Activated naive CD4-positive, alpha-beta T cell treated with Interleukin-2 at 50 U/mL for 16 hours (primary cell): ENCODE results near the gene SFTPA2.
"Not testable (repeated sequence)": the region's sequence is repeated elsewhere in the genome, so short reads cannot be mapped to it uniquely, and the experiment has no call there.

ENCODE experiments used
- DNase-seq: peaks from one replicate; pipeline ENCODE4 v3.0.0-alpha.2; 2020

Gene SFTPA2

DNA sequence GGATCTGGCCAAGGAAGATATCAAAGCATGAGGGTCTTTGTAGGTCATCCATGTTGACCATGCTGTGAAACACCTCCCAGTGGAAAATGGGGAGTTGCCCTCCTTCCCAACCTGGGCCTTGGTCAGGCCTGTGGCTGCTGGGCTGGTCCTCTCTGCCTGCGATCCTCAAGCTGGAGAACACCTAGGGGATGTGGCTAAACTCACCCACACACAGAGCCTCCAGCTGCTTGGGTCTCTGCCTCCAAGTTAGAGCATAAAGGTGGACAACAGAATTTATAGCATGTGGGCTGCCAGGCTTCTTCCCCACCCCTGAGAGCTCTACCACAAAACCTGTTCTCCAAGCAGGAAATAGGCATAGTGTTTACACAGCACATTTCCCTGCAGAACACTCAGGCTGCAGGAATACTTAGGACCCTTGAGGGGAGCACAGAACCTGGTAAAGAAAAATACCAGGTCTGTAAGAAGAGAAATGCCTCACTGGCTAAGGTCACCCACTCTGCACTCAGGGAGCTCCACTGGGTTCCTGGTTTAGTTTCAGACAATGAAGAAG is at the start of gene SFTPA2:
TSS of gene SFTPA2 (minus strand) at position 248 of the 550 bp plus-strand sequence. CDS start 924 bp downstream, outside the sequence.
- no peak for DNase-seq

DNA sequence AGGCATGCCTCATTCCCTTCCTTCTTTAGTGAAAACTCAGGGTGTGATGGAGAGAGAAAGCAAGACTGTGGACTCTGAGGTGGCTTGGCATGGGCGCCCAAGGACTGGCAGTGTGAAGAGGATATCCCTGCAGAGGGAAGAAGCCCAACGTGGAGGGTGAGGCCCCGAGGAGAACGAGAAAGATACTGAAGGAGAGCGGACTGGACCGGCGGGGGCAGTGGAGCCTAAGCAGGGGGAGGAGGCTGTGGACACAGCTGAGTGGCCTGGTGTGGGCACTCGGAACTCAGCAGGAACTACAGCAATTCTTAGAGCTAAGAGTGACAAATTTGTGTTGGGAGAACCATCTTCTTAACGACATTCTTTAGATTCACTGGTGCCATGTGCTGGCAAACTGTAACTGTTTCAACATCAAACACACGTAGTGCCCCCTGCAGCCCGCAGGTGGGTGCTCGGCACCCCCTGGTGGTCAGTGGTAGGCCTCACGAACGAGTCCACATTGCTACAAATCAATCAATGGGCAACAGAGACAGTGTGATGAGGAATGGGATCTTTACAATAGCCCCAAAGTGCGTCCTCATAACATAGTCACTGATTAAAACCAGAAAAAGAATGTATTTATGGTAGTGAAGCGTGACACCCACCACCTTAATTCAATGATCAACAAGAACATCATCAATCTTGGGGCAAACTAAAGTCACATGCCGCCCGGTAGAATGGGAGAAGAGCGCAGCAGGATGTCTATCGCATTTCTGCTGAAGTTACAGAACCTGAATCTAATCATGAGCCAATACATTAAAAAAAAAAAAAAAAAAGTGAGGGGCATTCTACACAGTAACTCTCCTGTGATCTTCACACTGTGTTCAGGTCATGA is 48.5 kb upstream of the SFTPA2 start:
- peak; percentile 24 for DNase-seq

DNA sequence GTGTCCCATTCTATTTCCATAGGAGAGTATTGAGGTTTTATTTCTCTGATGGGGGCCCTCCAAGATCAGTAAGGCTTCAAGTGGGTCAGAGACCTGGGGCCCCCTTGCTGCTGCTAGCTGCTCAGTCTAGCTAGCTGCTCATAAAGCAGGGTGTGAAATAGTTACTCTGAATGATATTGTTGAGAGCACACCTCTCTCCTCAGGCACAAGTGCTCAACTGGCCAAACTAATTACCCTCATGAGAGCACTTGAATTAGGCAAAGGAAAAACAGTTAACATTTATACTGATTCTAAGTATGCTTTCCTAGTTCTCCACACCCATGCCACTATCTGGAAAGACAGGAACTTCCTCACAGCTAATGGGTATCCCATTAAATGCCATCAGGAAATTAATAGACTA is 45.1 kb upstream of the SFTPA2 start:
- DNase-seq = no peak

DNA sequence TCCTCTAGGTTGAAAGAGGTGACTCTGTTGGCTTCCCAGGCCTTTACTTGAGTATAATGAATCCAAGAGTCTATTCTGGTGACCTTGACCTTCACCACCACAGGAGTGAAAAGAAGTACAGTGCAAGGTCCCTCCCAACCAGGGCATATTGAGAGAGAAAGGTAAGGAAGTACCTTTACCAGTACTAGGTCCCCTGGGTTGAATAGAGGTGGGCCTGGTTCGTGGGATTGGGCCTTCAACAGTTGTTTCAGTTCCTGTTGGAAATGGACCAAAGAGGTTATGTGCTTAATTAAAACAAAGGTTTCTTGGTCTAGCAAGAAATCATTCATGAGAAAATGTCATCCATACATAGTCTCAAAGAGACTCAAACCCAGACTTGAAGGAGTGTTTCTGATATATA is 44.1 kb upstream of the SFTPA2 start:
- DNase-seq = no peak

DNA sequence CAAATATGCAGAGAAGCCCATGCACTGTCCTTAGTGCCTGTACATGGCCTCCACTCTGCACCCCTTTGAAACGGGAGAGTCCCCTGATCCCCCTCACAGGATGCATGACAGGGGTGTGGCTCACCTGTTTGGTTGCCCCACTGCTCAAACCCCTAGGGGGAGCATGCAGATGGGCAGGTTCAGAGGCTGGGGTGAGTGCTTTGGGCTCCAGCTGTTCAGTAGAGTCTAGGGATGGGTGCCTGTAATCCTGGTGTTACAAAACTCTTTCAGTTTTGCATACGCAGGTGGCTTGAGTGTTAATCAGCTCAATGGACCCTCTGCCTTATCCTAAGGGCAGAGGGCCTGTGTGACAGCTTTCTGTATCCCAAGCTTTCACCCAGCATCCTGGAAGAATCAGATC is 42.7 kb upstream of the SFTPA2 start:
- no peak for DNase-seq

DNA sequence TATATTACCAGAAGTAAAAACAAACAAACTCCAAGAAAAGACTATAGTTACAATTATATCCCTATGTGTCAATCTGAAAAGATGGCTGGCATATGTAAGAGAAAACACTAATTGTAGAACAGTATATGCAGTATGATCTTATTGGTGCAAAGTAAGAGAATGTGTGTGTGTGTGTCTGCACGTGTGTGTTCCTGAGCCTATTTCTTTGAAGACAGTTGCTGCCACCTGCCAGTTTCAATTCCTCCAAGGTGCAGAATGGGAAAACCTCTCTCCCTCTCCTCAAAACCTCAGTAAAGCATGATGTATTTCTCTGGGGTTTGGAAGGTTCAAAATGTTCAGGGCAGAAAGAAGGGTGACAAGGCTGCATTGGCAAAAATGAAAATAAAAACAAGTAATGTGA is 41.7 kb upstream of the SFTPA2 start:
- DNase-seq = no peak

DNA sequence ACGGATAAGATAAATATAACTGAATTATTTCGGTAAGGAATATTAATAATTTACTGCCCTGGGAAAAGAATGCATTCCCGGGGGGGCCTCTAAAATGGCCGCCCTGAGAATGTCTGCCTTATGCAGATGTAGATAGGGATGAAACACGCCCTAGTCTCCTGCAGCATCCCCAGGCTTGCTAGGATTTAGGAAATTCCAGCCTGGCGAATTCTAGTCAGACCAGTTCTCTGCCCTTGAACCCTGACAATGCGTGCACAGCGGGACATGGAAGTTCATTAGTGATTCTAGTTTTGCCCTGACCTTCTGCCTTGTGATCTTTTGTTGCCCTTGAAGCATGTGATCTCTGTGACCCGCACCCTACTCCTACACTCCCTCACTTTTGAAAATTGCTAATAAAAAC is 39.4 kb upstream of the SFTPA2 start:
- not testable (repeated sequence) for DNase-seq

DNA sequence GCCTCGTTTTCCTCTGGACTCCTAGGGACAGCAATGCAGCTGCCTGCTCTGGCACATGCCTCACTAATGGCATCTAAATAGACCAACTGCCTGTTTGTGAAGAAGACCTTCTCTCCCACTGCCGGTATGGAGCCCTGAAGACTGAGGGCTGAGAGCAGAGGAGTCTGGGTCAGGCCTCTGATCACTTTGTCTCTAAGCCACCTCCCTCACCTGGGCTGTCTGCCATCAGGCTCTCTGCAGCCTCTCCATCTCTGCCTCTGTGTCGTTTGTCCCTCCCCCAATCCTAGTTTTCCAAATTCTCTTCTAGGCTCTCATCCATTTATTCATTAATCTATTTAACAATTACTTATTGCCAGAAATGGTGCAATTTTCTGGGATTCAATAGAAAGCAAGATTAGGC is 35.3 kb upstream of the SFTPA2 start:
- no peak for DNase-seq

DNA sequence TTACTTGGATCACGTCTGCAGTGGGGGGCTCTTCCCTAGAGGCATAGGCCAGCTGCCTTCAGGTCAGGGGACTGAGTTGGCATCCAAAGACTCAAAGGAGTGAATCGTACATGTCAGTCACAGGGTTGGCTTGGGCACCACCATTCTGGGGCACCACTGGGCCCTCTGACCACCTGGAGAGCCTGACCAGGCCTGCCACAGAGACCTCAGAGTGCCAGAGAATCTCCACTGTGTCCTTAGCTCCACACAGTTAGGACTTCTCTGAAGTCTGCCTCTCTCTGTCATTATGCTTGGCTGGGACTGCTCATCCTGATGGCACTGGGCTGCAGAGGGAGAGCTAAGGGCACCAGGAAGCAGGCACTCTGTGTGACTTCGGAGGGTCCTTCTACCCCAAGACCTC is 34.4 kb upstream of the SFTPA2 start:
- DNase-seq = not testable (repeated sequence)

DNA sequence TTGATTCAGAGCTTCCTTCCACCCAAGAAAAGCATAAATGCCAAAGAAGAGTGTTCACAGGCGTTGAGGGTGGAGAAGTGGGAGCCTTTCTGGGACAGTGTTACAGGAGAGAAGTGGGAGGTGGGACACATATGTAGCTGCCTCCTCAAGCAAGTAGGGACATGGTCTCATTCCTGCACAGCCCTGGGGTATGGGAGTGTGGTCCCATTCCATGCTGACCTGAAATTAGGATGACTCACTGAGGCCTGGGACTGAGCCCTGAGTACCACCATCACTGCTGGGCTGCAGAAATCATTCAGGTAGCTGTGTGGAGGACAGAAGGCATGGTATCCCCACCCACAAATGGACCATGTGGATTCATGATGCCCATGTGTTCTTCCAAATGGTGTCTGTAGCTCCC is 33.2 kb upstream of the SFTPA2 start:
- DNase-seq = no peak

DNA sequence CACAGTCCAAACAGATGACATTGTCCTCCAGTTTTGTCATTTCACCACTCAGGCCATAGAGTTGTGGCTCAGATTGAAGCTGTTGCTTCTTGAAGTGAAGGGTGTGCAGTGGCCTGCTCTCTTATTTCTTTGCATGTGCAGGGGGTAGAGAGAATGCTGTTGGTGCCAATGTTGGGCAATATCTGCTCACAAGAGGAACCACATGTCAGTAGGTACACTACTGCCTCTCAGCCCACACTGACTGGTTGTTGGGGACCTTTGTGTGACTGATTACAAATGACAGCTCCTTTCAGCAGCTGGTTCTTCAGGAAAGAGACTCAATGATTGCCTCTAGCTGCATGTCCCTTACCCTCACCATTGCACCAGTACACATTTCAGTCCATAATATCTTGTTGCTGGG is 28.6 kb upstream of the SFTPA2 start:
- no peak for DNase-seq

DNA sequence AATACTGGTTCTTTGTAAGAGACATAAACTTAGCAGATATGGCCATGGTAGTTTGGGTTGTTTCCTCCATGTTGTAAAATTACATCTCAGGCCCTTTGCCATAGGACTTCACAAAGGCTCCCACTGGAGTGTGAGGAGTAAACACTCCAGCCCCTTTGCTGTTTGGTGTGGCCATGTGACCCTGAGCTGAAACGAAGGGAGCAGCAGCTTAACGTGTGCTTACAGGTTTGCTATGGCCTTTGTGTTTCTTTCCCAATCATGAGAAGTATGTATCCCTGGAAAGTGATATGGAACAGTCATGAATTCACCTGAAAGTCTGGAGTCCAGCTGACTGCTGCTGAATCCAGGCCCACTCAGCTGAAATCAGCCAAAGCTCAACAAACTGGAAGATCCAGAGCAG is 26.7 kb upstream of the SFTPA2 start:
- no peak for DNase-seq

DNA sequence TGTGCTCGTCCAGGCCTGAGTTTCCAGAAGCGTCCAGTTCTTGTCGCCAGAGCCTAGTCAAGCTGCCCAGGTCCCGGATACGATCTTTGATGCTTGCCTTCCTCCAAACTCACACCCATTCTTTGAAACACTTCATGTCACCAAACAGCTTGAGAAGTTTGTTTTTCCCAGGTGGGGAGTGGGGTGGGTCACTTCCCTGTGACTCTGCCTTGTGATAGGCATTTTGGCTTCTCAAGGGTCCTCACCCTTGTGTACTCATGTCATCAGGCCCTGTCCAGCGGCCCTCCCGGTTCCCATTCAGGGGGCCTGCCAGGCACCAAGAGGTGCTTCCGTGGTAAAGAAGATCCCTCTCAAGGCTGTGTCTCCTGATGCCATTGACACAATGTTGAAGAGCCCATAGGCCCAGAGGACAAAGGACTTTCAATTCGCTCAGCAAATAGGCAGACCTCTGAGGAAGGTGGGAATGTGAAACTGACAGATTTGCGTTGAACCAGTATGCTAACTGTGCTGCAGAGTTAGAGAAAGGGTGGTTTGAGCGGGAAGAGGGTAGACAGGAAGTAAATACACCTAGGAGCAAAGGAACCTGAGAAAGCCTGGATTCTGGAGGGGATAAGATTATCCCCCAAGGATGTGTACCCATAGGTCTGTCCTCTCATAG is 25.8 kb upstream of the SFTPA2 start:
- no peak for DNase-seq

DNA sequence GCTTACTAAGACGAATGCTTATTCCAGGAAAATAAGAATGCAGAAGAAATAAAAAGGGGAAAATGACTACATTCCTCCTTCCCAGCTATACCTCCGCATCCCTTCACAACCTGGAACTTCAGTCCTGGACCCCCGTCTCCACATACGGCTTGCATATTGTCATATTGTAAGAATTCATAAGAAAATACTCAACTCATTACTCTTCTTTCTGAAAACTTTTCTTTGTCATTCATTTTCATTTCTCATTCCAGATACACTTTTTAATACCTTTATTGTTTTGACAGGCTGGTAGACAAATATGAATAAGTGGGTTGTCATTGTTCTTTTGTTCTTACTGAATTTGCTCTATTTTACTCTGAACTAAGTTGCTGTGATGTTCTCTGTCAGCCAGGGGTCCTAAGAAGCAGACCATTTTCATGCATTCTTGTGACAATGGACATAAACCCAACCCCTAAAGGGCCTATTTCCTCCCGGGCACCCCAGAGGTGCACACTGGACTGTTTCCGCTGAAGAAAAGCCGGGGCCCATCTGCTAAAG is 23.3 kb upstream of the SFTPA2 start:
- no peak for DNase-seq

DNA sequence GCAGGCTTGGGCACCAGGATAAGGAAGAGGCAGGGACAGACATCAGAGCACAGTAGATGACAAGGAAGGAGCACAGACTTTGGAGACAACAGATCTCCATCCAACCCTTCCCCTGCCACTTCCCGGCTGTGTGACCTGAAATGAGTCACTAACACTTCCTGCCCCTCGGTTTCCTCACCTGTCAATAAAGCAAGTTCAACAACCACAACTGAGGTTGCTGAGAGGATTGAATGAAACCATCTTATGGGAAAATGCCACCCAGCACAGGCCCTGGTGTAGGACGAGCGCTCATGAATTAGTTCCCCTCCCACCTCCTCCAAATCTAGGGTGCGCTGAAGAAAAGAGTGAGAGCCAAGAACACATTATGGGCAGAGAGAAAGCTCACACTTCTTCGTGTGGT is 22.7 kb upstream of the SFTPA2 start:
- not testable (repeated sequence) for DNase-seq

DNA sequence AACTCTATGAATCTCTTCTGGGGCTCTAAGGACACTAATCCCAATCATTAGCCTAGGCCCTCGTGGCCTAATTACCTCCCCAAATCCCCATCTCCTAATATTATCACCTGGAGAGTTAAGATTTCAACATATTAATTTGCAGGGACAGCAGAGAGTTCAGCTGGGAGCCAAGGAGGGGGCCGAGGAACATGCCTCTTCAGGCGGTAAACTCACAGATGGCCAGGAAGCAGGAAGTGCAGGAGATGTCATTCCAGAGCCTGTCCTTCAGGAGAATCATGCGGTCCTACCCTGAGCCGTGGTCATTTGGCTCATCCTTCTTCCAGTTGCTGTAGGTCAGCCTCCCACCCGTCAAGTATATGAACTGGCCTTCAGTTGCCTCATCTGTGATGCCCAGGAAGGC is 21.9 kb upstream of the SFTPA2 start:
- DNase-seq = no peak

DNA sequence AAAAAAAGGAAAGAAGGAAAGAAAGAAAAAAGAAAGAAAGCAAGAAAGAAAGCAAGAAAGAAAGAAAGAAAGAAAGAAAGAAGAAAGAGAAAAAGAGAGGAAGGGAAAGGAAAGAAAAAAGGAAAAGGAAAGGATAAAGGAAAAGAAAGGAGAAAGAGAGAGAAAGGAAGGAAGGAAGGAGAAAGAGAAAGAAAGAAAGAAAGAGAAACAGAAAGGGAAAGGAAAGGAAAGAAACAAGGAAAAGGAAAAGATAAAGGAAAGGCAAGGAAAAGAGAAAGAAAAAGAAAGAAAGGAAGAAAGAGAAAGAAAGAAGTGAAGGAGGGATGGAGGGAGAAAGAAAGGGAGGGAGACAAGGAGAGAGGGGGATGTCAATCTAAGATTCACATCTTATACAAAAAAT is 20.8 kb upstream of the SFTPA2 start:
- no peak for DNase-seq

DNA sequence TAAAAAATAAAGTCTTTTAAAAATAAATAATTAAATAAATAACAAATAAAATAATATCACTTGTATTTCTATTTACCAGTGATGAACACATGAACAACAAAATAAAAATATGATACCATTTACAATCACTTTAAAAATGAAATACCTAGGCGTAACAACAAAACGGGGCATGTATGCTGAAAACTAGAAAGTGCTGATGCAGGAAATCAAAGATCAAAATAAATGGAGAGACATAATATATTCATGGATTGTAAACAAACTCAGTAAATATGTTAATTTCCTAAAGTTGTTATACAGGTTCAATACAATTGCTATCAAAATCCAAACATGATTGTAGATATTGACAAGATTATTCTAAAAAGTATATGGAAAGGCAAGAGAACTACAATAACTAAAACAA is 19.2 kb upstream of the SFTPA2 start:
- DNase-seq = no peak

DNA sequence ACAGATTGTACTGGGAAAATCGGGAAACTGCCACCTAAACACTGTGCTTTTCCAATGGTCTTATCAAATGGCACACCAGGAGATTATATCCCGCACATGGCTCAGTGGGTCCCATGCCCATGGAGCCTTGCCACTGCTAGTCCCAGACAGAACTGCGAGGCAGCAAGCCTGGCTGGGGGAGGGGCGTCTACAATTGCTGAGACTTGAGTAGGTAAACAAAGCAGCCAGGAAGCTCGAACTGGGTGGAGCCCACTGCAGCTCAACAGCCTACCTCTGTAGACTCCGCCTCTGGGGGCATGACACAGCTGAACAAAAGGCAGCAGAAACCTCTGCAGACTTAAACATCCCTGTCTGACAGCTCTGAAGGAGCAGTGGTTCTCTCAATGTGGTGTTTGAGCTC is 10.4 kb upstream of the SFTPA2 start:
- not testable (repeated sequence) for DNase-seq

DNA sequence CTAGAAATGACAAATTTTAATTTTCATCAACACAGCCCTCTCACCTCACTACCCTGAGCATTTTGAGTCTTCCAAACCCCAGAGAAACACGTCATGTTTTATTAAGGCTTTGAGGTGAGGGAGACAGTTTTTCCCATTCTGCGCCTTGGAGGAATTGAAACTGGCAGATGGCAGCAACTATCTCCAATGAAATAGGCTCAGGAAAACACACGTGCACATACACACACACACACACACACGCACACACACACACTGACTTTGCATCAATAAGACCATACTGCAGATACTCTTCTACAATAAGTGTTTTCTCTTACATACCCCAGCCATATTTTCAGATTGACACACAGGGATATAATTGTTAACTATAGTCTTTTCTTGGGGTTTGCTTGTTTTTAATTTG is 3.2 kb upstream of the SFTPA2 start:
- no peak for DNase-seq

DNA sequence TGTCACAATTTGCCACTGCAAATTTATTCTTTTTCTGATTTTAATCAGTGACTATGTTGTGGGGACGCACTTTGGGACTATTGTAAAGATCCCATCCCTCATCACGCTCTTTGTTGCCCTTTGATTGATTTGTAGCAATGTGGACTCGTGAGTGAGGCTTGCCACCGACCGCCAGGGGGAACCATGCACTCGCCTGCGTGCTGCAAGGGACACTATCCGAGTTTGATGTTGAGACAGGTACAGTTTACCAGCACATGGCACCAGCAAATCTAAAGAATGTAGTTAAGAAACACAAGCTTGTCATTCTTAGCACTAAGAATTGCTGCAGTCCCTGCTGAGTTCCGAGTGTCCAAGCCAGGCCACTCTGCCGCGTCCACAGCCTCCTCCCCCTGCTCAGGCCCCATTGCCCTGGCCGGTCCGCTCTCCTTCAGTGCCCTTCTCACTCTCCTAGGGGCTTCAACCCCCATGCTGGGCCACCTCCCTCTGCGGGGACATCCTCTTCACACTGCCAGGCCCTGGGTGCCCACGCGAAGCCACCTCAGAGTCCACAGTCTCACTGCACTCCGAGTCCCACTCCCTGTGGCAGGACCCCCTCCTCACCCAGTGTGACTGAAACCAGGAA is 2.0 kb upstream of the SFTPA2 start:
- peak; percentile 68 for DNase-seq

DNA sequence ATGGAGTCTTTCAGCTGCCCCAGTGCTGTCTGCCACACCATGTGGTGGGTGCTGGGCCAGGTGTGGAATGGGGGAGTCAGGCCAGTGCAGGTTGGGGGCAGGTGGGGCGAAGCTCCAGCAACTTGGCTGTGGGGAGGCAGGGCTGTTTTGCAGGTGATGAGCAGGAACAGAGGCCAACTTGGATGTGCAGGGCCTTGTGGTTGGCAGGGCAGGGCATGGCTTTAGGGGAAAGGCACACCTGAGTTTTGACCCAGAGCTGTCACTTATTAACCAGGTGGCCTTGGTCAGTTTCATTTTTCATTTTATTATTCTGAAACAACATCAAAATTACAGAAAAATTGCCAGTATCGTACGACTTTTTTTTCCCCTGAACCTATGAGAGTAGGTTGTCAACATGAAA is 1.1 kb upstream of the SFTPA2 start:
- DNase-seq = no peak

DNA sequence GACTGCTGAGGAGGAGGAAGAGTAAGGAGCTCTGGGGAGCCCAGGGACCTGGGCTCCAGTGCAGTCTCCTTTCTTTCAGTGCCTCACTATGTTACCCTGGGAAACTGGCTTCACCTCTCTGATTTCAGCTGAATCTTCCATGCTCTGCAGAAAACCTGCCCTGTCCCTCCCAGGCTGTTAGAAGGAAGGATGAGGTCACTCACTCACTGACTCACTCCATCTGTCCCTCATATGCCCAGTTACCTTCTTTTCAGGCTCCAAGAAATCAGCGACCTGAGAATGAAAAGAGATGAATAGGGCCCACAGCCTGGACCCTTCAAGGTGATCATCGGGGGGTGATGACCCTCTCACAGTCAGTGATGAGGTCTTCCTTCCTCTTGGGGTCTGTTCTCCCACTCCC is 481 bp downstream of the SFTPA2 start:
- DNase-seq = no peak

DNA sequence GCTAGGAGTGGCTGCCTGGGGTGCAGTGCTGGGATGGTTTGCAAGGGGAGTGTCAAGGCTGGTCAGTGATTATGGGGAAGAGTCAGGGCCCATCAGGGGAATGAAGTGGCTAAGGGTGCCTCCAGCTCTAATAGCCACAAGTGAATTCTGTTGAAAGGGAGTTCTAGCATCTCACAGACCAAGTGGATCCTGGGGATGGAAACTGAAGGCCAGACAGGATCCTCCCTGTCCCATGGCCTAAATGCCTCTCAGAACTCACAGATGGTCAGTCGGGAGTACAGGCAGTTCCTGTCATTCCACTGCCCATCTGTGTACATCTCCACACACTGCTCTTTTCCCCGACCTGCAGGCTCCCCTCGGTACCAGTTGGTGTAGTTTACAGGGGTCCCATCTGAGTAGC is 3.2 kb downstream of the SFTPA2 start:
- not testable (repeated sequence) for DNase-seq
